ENCODE data around the gene EZR. TPM values are rescaled to one million over a fixed set of nuclear protein-coding genes. Genes with fewer than 3 reads are reported as not detected.

Gene EZR
- total and polyA plus RNA-seq, 10 of the 15 experiments (the other 5 are each of a cell fraction or from before 2014, with no cell fraction given) = 79.1 to 282 (median 161) TPM

- TF ChIP-seq STAT1 (conservative IDR thresholded peaks at IDR 0.05) (no peak), POLR2AphosphoS5 (IDR thresholded peaks at IDR 0.05; ENCODE audit: low read length) (peak; percentile 89)
Observed at GRCh38 chr6:158819213-158819976, at the start of gene EZR (continued).

GRCh38 chr6:158868122-158868480, 48.9 kb upstream of the EZR start:
- Histone ChIP-seq H3K27ac (ENCODE audit: control insufficient read depth, insufficient read depth) (peak overlapping the region; percentile 41; the same call in 1 of the 2 replicates), H3K9ac (ENCODE audit: control insufficient read depth, insufficient read depth, low read length) (no peak overlapping the region), H3K79me2 (ENCODE audit: control insufficient read depth, insufficient read depth, low read length) (no peaks in the 10 kb centered on the region), H3K4me1 (ENCODE audit: control insufficient read depth, insufficient read depth, low read length) (peaks cover 39% of the 10 kb centered on the region), H3K4me2 (ENCODE audit: control insufficient read depth, insufficient read depth) (peak overlapping the region; percentile 69), H3K9me3 (replicated peaks; ENCODE audit: control insufficient read depth, insufficient read depth, low read length) (no peaks in the 10 kb centered on the region; the same call in 1 of the 3 replicates), H4K20me1 (ENCODE audit: control insufficient read depth, insufficient read depth) (no peaks in the 10 kb centered on the region), H3K4me3 (no peak overlapping the region), H3K36me3 (ENCODE audit: control insufficient read depth in 2 of 2, insufficient read depth in 2 of 2, low read length in 1 of 2) (no peaks in the 10 kb centered on the region), H2AFZ (ENCODE audit: control insufficient read depth, low read depth, low read length) (no peak overlapping the region), H3K27me3 (replicated peaks in 1 of 2; ENCODE audit: control insufficient read depth in 2 of 2, insufficient read depth in 2 of 2, low read length in 1 of 2) (no peaks in the 10 kb centered on the region)
- 65% methylated on average over 6 of the region's 6 CpGs for WGBS (ENCODE audit: insufficient coverage, insufficient replicate concordance, low lambda C conversion rate, missing lambda C conversion rate)
- ATAC-seq (no peak), FAIRE-seq (no peak), DNase-seq (ENCODE audit: low read depth, low spot score) (no peak)
- SMC1A ChIA-PET (ENCODE audit: uncharacterized antibody, unreplicated experiment) = interaction anchor here (1.6 to 7.0 kb wide), 11 partner anchors 14 to 219 kb away, joined by 3 to 52 read pairs (median 7); partner anchors contain the start of genes EZR and SYTL3
- POLR2A ChIA-PET = interaction anchor here (1.1 to 4.5 kb wide), 7 partner anchors 15 to 132 kb away, joined by 3 to 19 read pairs (median 8); partner anchors contain the start of genes EZR and RSPH3
- no TSS peak for BruUV-seq (replicated peaks)
- CTCF ChIA-PET = interaction anchor here (0.8 to 2.9 kb wide), 4 partner anchors 13 to 164 kb away, joined by 3 to 13 read pairs (median 4); no protein-coding TSS in a partner anchor
- in situ Hi-C loops (cut with MboI) (no loop called here), intact Hi-C loops (cut with micrococcal nuclease; ENCODE audit: unreplicated experiment) (loop anchor here (2.0 to 5.0 kb wide), 4 partner anchors 41 to 219 kb away; no protein-coding TSS in a partner anchor)
- RAD21 ChIA-PET (ENCODE audit: unreplicated experiment) = interaction anchor here (1.1 to 4.5 kb wide), 8 partner anchors 14 to 104 kb away, joined by 3 to 29 read pairs (median 6); no protein-coding TSS in a partner anchor
- no peak for TF ChIP-seq EED (IDR thresholded peaks at IDR 0.05; ENCODE audit: low read depth)
- 0 out of 2 replicates have a peak, but pooled peaks have one; percentile 12 for TF ChIP-seq RUNX3 (IDR thresholded peaks at IDR 0.05; ENCODE audit: low read length)
- no peak for TF ChIP-seq SMARCA5 (IDR thresholded peaks at IDR 0.05)
- TF ChIP-seq ZBTB33 (IDR thresholded peaks at IDR 0.05) = peak; percentile 82
- TF ChIP-seq SIN3A (IDR thresholded peaks at IDR 0.05; ENCODE audit: low read depth, low read length) = no peak
- no peak for TF ChIP-seq KLF5 (IDR thresholded peaks at IDR 0.05; ENCODE audit: partially characterized antibody)
- no peak for TF ChIP-seq PKNOX1 (IDR thresholded peaks at IDR 0.05)
- no peak for TF ChIP-seq STAT3 (IDR thresholded peaks at IDR 0.05; ENCODE audit: low read depth, low read length)
- TF ChIP-seq YY1 (IDR thresholded peaks at IDR 0.05; ENCODE audit: low read depth, low read length) = 0 out of 2 replicates have a peak, but pooled peaks have one; percentile 24
- no peak for TF ChIP-seq POLR2AphosphoS5 (IDR thresholded peaks at IDR 0.05; ENCODE audit: low read length)
- TF ChIP-seq HDAC2 (IDR thresholded peaks at IDR 0.05) = no peak
- TF ChIP-seq DPF2 (IDR thresholded peaks at IDR 0.05) = no peak
